ENCODE data around the gene FRMPD1.

GRCh38 chr9:37749129-37749528 is 98.4 kb downstream of the FRMPD1 start:
- TF ChIP-seq FOXM1 (IDR thresholded peaks at IDR 0.05; ENCODE audit: borderline replicate concordance, low read depth) (no peak), REST (IDR thresholded peaks at IDR 0.05; ENCODE audit: low read depth) (no peak), ZBTB7A (IDR thresholded peaks at IDR 0.05; ENCODE audit: low read depth) (no peak), TAF1 (IDR thresholded peaks at IDR 0.05; ENCODE audit: low read depth) (no peak), CREB1 (IDR thresholded peaks at IDR 0.05; ENCODE audit: low read depth) (no peak), CEBPB (IDR thresholded peaks at IDR 0.05) (no peak), TCF12 (IDR thresholded peaks at IDR 0.05; ENCODE audit: low read depth) (no peak), MAX (IDR thresholded peaks at IDR 0.05) (no peak), EP300 (IDR thresholded peaks at IDR 0.05; ENCODE audit: borderline replicate concordance) (no peak), NFIC (IDR thresholded peaks at IDR 0.05) (no peak), USF1 (IDR thresholded peaks at IDR 0.05) (no peak)
